ENCODE results near the gene EP400.
"Not testable (repeated sequence)": the region's sequence is repeated elsewhere in the genome, so short reads cannot be mapped to it uniquely, and the experiment has no call there.

Gene EP400

DNA sequence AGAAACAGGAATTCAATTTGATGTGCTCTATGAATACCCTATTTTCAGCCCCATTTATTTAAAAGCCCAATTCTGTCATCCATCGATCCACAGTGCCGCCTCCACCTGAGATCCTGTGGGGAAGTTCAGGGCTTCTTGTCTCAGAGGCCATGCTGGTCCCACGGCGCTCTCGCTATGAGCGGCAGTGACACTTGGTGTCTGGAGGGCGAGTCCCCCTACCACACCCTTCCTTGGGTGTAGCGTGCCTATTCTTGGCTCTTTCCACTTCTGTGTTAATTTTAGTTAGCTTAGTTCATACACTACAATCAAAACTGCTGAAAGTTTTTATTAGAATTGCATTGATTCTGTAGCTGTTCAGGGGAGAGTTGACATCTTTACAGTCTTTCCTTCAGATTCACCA, 120.6 kb downstream of the EP400 start:
- no peak for DNase-seq

DNA sequence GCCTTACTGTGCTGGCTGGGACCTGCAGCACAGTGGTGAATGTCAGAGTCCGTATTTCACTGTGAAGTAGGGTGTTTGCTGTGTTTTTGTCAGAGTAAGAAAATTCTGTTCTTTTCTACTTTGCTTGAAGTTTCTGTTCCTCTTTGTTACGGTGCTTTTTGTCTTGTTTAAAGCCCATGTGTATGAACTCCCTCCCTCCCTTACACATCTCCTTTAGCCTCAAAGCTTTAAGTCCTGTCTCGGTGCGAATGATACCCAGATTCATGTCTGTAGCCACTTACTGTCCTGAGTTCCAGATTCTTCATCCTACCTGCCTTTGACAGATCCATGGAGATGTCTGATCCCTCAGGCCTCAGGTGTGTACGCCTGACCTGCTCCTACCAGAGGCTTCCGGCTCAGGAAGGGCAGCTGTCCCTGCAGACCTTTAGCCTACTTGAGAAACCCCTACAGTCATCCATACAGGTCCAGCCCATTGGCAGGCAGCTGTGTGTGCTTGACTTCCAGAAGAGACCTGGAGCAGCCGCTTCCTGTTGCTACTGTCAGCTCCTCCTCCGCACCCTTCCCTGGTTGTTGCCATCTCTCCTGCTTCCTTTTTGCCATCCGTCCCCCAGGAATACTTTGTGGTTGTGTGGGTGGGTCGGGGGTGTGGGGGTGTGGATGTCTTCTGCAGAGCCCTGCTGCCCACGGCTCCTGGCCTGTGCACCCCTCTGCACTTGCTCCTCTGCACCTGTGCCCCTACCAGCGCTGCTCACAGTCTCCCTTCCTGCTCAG, 121.5 kb downstream of the EP400 start:
- DNase-seq, result no peak

DNA sequence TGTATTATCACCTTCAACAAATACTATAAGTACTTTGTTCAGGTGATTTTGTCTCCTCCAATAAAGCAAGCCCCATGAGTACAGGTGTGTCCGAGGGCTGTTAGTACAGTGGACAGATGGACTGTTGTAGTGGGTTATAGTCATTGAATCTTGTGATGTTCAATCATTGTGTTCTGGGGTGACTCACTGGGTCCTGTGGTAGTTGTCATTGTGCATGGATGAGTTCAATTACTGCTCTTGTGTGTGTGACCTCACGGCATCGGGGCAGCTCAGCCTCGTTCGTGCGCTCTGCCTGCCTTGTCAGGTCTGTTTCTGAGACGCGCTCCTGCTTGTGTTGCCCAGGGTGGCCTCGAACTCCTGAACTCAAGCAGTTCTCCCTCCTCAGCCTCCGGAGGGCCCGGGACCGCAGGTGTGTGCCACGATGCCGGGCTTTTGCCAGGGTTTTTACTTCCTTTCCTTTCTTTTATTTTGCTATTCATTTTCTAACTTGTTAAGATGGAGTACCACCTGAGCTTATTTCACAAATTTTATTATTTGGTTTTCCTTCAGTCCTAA, 122.2 kb downstream of the EP400 start:
- no peak for DNase-seq

DNA sequence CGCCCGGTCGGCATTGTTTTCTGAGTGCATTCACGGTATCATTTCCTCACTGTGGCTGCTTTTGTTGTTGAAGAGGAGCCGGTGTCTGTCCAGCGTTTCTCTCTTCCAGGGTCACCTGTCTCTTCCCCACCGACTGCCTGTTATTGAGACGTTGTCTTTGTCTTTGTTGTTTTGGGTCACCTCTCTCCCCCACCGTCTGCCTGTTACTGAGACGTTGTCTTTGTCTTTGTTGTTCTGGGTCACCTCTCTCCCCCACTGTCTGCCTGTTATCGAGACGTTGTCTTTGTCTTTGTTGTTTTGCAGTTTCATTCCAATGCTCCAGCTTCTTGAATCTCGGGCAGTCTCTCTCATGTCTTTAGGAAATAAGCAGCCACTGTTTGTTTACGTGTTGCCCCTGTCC, 124.5 kb downstream of the EP400 start:
- DNase-seq, result no peak

DNA sequence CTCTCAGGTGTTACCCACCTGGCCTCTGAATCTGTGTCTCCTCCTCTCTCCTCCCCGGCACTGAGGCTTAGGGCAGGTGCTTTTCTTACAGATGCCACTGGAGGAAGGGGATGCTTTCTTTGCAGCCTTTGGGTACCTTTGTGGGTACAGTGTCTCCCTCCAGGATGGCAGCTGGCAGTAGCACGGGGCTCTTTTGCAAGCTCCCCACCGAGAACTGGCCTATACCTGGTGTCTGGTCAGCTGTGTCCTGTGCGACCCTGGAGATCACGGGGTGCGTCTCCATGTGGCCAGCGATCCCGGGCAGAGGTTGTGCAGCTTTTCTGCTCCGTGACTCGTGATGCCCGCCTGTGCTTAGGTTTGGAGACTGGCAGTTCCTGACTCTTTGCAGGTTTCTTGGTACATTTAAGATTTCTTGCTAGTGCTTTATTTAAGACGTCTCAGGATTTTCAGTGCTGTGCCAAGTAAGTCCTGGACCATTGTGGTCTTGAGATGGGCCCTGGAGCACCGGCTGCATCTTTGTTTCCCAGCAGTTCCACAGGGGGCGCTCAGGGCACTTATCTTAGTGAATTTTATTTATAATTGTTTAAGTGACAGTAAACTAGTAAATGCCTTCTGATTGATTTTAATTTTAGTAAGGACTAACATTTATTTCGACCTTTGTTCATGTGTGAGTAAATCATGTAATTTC, 125.4 kb downstream of the EP400 start:
- no peak for DNase-seq

DNA sequence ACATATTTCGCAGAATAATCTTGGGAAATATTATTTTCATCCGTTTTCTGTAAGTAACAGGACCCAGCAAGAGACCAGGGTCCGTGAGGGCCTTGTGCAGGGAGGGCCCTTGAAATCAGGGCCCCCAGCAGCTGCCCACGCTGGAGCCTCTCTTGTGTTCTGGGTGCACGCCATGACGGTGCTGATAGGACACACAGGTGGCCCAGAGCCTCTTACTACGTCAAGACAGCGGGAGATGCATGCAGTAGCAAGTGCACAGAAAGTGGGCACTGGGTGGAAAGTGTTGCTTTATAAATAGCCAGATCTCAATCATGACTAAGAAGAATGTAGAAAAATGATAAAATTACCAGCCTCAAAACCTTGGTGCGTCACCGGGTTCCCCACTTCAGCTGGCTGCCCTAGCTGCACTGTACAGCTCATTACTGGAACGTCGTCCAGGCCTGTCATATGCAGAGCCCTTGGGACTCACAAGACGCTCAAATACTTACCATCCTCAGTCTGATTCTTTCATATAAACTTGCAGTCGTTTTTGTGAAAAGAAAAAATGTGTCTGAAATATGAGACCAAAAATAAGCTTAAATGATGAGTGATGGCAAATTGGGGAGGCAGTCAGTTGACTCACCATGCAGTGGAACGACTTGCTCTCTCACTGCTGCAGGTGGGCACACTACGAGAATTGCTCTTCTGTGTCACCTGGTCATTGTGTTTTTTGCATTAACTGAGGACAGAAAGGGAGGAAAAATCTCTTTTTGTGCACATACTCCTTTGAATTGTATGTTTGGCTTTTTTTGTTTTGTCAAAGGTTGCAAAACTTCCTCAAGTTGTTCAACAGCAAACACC, 126.2 kb downstream of the EP400 start:
- no peak for DNase-seq

DNA sequence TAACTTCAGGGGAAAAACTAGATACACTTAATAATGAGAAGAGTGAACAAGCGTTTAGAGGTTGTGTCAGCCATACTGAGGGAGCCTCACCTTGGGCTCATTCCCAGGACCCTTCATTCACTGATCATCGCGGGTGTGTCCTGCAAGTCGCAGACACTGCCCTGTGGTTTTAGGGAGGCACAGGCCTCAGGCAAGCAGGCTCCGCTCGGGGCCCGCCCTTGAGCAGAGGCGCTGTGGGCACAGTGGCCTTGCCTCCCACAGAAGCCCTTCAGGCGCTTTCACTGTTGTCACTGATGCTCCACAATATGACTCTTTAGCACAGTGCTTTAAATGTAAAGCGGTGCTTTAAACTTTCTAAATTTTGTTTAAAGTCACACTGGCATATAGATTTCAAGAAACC, 127.0 kb downstream of the EP400 start:
- no peak for DNase-seq

DNA sequence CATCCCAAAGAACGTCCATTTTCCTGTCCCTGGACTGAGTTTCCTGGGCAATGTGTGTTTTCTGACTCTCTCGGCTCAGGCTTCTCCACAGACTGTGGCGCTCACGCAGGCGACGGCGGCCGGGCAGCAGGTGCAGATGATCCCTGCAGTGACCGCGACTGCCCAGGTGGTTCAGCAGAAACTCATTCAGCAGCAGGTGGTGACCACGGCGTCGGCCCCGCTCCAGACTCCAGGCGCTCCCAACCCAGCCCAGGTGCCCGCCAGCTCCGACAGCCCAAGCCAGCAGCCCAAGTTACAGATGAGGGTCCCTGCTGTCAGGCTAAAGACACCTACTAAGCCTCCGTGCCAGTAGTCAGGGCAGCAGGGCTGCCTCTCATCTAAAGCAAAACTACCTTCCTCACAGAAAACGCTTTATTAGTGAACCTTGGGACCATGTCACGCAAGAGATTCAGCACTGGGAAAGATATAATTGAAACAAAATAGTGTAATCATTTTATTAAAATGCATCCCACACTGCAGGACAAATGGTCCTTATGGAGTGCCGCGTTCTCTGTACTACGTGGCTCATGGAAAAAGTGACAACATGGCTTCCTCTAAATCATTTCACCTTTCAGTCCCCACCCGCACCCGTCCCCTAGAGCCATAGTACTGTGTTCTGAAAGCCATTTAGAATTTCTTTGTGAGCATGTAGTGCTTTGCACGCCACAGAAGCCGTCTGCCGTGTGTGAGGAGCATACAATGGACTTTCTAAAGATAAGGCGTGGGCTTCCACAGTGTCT, 127.8 kb downstream of the EP400 start:
- DNase-seq, result no peak

DNA sequence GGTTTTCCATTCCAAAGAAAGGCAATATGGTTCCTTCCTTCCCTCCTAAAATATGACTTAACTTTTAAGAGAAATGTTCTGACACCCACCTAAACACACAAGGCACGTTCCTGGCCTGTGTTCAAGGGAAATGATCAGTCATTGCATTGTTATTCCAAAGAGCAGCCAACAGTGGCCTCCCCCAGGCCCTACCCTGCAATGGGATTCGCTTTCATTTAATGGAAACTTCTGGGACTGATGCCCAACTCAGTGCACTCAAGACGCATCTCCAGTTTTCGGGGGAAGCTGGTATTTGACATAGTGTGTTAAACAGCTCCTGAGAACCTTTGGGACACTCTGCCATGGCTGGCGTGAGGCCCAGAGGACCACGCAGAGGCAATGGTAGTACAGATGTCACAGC, 128.4 kb downstream of the EP400 start:
- DNase-seq, result no peak

DNA sequence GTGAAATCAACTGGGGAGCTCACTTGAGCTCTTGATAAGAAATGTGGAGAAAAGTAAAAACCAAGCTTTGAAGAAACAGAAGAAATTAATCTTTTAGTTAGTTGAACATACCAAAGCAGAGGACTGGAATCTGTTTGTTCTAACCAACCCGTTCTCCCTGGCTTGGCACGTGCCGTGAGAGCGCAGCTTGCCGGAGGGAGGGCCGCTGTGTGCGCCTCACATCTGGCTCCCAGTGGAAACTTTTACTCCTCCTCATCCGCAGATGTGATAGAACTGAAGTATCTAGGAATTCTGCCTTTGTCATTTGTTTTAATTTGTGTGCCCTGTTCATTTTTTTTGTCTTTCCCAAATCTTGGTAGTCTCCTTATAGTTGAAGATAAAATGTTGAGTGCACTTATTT, 129.5 kb downstream of the EP400 start:
- no peak for DNase-seq

DNA sequence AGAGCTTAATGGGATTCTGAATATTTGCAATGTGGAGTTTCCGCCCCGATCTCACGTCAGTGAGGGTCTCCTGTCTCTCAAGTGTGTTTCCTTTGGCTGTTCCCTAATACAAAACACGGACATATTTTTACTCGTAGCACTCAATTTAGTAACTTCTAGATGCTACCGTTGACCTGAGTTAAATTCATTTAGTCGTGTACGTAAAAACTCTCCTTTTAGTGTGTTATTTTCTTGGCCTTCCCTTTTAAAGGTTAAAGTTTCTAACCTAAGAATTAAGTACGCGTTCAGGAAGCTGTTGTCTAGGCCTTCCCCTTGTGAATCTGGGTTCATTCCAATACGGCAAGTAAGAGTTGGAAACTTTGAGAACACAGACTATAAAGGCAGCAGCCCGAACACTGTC, 130.0 kb downstream of the EP400 start:
- no peak for DNase-seq

DNA sequence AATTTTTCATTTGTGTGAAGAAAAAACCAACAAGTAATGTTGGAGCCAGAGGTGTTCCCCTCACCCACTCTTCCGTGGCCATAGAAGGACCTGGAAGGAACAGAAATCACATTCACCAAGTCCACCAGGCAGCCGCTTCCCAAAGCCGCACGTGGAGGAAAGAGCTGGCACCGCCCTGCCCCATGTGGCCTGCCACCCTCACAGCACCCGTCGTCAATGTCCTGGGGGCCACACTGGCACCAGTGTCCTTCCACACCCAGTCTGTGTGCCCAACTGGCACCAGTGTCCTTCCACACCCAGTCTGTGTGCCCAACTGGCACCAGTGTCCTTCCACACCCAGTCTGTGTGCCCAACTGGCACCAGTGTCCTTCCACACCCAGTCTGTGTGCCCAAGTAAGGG, 130.8 kb downstream of the EP400 start:
- DNase-seq, result not testable (repeated sequence)

DNA sequence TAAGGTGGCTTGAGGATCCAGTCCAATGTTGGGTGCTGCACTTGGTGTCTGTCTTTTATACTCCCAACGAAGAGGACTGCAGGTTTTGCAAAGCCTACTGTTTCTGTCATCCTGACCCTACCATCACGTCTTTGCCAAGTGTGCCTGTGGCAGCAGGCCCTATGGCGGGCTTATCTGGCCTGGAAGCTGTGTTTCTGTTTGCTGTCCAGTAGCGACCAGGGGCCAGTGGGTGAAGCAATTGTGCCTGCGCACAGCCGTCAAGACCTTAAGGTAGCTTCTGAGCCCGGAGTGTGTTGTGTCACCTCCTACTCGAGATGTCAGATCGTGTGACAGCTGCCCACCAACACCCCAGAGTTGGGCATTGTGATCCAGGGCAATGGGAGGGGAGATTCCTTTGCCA, 131.7 kb downstream of the EP400 start:
- DNase-seq, result no peak

DNA sequence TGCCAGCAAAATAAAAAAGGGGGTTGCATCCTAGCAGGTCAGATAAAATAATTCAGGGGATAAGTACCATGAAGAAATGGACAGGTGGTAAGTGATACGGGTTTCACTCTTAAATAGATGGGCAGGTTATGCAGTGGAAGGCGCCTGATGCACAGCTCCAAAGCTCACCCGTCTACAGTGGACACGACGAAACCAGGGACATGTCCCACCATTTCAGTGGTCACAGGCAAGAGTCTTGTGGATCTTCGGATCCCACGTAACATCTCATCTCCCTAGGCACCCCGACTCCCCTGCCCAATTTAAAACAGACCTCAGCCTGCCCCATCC, 133.8 kb downstream of the EP400 start:
- no peak for DNase-seq

DNA sequence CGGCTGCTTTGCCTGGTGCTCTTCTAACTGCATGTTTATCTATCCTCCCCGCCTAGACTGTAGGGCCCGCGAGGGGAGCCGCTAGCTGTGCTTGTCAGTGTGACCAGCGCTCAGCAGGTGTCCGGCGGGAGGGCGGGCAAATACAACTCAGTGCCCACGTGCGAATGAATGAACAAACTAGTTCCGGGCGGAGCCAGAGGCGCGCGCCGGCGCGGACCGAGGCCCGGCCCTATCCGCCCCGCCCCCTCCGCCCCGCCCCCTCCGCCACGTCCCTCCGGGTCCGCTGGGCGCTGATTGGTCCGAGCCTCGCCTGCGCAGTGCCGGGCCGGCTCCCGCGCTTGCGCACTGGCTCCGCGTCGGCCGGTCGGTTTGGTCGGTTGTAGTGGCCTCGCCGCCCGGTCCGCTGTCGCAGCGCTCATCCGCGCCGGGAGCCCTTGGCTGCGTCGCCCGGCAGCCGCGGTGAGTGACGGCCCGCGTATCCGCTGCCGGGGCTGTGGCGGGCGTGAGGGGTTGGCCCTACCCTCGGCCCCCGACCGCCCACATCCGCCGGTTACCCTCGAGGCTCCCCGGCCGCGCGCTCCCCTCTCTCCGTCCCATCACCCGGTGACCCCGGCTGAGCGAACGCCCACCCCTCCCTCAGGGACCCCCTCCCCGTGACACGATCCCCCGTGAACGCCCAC, 134.3 kb downstream of the EP400 start:
- peak; percentile 96 for DNase-seq

DNA sequence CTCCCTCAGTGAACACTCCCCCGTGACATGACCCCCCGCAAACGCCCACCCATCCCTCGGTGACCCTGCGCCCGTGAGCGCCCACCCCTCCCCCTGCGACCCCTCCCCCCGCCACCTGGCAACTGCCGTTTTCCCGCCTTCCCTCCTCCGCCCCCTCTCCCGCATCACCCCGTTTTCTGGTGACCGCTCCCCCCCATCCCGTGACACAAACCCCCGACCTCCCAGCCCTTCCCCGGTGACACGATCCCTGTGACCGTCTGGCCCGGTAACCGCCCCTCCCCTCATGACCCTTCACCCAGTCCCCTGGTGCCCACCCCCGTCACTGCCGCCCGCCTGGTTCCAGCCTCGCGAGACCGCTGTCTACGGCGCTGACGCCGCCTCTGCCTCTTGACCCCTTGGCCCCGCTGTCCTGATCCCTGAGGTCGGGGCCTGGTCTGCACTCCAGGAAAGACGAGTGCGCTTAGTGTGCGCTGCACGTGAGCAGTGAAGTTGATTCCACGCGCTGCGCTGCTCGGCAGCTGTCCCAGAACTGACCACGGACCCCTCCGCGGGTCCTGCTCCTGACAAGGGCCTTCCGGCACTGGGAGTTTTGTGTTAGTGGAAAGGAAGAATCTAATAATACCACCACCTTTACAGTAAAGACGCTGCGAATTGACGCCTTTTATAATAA, 135.0 kb downstream of the EP400 start:
- DNase-seq, result peak; percentile 84

DNA sequence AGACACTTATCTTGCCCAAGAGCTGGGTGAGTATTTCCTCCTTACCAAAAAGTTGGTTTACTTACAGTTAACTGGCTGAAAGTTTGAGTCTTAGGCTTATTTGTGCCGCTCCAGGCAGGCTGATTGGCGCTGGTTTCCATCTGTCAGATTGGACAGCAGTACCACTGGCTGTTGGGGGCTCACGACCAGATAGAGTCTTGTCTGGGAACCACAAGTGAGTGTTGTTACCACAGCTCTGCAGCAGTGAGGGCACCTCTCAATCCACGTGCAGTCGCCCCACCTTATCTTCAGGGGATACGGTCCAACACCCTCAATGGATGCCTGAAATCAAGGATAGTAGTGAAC, 135.5 kb downstream of the EP400 start:
- DNase-seq, result peak; percentile 75

DNA sequence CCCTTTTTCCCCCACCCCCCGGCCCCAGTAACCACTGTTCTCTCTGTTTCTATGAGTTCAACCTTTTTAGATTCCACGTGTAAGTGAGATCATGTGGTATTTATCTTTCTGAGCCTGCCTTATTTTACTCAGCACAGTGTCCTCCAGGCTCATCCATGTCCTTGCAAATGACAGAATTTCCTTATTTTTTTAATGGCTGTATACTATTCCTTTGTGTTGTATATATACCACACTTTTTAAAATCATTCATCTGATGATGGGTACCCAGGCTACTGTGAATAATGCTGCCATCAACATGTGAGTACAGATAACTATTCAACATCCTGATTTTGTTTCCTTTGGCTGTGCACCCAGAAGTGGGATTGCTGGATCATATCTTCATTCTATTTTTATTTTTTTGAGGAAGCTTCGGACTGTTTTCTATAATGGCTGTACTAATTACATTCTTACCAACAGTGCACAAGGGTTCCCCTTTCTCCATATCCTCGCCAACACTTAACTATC, 139.7 kb downstream of the EP400 start:
- DNase-seq, result peak; percentile 35

DNA sequence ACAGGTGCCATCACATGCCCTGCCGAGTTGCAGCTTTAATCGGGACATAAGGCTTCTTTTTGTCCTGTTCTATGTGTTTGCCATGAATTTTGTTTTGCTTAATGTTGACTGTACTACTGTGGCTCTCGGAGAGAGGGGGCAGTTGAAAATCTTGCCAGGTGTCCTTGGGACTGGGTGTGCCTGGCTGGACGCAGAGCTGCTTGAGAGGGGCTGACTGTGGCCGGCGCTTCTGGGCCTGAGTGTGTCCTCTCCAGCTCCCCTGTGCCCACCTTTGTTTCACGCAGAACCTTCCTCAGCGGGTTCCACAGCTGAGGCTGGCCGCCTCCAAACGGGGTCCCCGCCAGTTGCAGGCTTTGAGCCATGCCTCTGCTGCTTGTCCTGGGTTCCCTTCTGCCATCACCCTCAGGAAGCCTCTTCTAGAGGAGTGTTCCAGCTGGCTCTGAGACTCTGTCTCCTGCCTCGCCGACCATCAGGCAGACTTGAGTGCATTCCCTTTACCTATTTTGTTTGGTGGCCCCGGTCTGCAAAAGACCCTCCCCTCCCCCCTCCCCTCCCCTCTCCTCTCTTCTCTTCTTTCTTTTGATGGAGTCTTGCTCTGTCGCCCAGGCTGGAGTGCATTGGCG, 144.6 kb downstream of the EP400 start:
- no peak for DNase-seq

DNA sequence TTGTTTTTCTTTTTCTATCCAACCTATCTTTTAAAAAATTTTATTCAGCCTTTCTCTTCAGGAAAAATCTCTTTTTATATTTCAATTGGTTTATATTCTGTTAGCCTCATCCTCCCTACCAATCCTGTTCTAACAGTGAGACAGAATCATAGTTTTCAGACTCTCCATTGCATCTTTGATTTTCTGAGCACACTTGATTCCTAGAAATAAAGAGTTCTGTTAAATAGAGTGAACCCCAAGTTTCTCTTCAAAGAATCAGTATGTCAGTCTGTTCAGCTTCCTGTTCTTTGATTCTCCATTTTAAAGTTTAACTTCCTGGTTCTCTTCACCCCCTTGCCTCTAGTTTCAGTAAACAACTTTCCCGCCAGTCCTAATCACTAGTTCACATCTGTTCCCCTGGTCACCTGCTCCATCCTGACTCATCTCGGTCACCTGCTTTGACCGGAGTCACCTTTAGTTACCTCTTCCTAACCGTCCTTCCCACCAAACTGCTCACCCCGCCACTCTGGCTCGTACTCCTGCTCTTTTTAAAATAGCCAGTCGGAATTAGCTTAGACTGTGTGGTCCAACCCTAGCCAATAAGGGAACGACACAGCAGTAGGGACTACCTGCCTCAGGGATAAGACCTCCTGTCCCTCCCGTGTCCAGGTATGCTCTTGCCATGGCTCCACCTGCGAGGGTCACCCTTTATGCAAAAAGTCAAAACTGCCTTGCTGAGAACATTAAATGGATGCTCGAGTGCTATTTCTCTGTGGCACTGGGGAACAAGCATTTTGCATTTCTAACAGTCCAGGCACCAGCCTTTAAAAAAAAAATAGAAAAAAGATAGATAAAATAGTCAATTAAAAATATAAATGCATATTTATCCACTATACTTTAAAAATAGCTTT, 146.0 kb downstream of the EP400 start:
- DNase-seq, result no peak

Data from OCI-M1 (cell line).